HG02840 (cell line): ENCODE measurements around the gene SSMEM1.
"Not testable (repeated sequence)": the region's sequence is repeated elsewhere in the genome, so short reads cannot be mapped to it uniquely, and the experiment has no call there.

Source experiments
- ATAC-seq: cut with Tn5 transposase; IDR thresholded peaks from one replicate; pipeline ENCODE4 v1.9.1; 2021; ENCODE audit warnings: mild to moderate bottlenecking, moderate library complexity, moderate number of reproducible peaks; ENCODE audit not compliant: unreplicated experiment, low FRiP score

Gene SSMEM1

GRCh38 chr7:130207642-130208041 lies at the start of gene SSMEM1:
TSS of gene SSMEM1 (plus strand) at chr7:130207860. CDS start at chr7:130207911, 51 bp downstream.
- ATAC-seq: no peak

- ATAC-seq: no peak
Observed at GRCh38 chr7:130160023-130160422, 47.6 kb upstream of the SSMEM1 start.

GRCh38 chr7:130160455-130160854 lies 47.2 kb upstream of the SSMEM1 start:
- ATAC-seq: no peak

GRCh38 chr7:130162196-130162595 lies 45.5 kb upstream of the SSMEM1 start:
- ATAC-seq: no peak

GRCh38 chr7:130174237-130174959 lies 33.3 kb upstream of the SSMEM1 start:
- no peak for ATAC-seq

- ATAC-seq: no peak
Observed at GRCh38 chr7:130178251-130178650, 29.4 kb upstream of the SSMEM1 start.

GRCh38 chr7:130179631-130180030 lies 28.0 kb upstream of the SSMEM1 start:
- ATAC-seq: no peak

GRCh38 chr7:130180571-130181262 lies 26.9 kb upstream of the SSMEM1 start:
- no peak for ATAC-seq

GRCh38 chr7:130181263-130181605 lies 26.4 kb upstream of the SSMEM1 start:
- ATAC-seq: no peak

- peak; percentile 77 for ATAC-seq
Observed at GRCh38 chr7:130182990-130183389, 24.7 kb upstream of the SSMEM1 start.

- not testable (repeated sequence) for ATAC-seq
Observed at GRCh38 chr7:130184349-130184748, 23.3 kb upstream of the SSMEM1 start.

GRCh38 chr7:130187360-130187759 lies 20.3 kb upstream of the SSMEM1 start:
- ATAC-seq: no peak

- ATAC-seq: no peak
Observed at GRCh38 chr7:130189343-130189742, 18.3 kb upstream of the SSMEM1 start.

GRCh38 chr7:130191791-130192190 lies 15.9 kb upstream of the SSMEM1 start:
- ATAC-seq: no peak

GRCh38 chr7:130195396-130195795 lies 12.3 kb upstream of the SSMEM1 start:
- no peak for ATAC-seq

- no peak for ATAC-seq
Observed at GRCh38 chr7:130196476-130196875, 11.2 kb upstream of the SSMEM1 start.

- ATAC-seq: no peak
Observed at GRCh38 chr7:130197094-130197493, 10.6 kb upstream of the SSMEM1 start.

- ATAC-seq: no peak
Observed at GRCh38 chr7:130201796-130202195, 5.9 kb upstream of the SSMEM1 start.

- peak; percentile 94 for ATAC-seq
Observed at GRCh38 chr7:130205084-130205947, 2.3 kb upstream of the SSMEM1 start, which contains the start of gene TMEM209. TSS of gene TMEM209 (minus strand) at chr7:130205406. CDS start at chr7:130205375, 31 bp downstream.

- no peak for ATAC-seq
Observed at GRCh38 chr7:130207033-130207432, 627 bp upstream of the SSMEM1 start.

GRCh38 chr7:130208516-130208915 lies 856 bp downstream of the SSMEM1 start:
- no peak for ATAC-seq
